ENCODE results near the gene MZB1.
A peak's percentile ranks its signal among the peaks of the same experiment; 100 is the strongest.

- TF ChIP-seq POLR2A (IDR thresholded peaks at IDR 0.05) (no peak), CTCF (IDR thresholded peaks at IDR 0.05) (peak in 1 of 6 experiments; percentile 7)
Measured at GRCh38 chr5:139414581-139415130, 24.9 kb upstream of the MZB1 start.

All from esophagus squamous epithelium (tissue), 4 donors.